T-helper 1 cell treated with Interleukin-12 subunit alpha and Interleukin-12 subunit beta and Interleukin-4 antibody, amounts not matched to agents 30 μg/mL and 1 μg/mL, for 36 hours (primary cell): ENCODE measurements around the gene NCOA7.

Source experiments
- H3K27ac Mint-ChIP-seq: one replicate; pipeline ENCODE4 v1.8.0; 2021; ENCODE audit warnings: mild to moderate bottlenecking, mixed read lengths
- H3K27me3 Mint-ChIP-seq: one replicate; pipeline ENCODE4 v1.8.0; 2021; ENCODE audit warnings: low read depth, mixed read lengths
- H3K36me3 Mint-ChIP-seq: one replicate; pipeline ENCODE4 v1.8.0; 2021; ENCODE audit warnings: low read depth, mixed read lengths
- H3K4me1 Mint-ChIP-seq: one replicate; pipeline ENCODE4 v1.8.0; 2021; ENCODE audit warnings: low read depth, mixed read lengths
- H3K4me3 Mint-ChIP-seq: one replicate; pipeline ENCODE4 v1.8.0; 2021; ENCODE audit warnings: mild to moderate bottlenecking, moderate library complexity, mixed read lengths
- H3K9me3 Mint-ChIP-seq: one replicate; pipeline ENCODE4 v1.8.0; 2021; ENCODE audit warnings: mixed read lengths

Gene NCOA7

DNA sequence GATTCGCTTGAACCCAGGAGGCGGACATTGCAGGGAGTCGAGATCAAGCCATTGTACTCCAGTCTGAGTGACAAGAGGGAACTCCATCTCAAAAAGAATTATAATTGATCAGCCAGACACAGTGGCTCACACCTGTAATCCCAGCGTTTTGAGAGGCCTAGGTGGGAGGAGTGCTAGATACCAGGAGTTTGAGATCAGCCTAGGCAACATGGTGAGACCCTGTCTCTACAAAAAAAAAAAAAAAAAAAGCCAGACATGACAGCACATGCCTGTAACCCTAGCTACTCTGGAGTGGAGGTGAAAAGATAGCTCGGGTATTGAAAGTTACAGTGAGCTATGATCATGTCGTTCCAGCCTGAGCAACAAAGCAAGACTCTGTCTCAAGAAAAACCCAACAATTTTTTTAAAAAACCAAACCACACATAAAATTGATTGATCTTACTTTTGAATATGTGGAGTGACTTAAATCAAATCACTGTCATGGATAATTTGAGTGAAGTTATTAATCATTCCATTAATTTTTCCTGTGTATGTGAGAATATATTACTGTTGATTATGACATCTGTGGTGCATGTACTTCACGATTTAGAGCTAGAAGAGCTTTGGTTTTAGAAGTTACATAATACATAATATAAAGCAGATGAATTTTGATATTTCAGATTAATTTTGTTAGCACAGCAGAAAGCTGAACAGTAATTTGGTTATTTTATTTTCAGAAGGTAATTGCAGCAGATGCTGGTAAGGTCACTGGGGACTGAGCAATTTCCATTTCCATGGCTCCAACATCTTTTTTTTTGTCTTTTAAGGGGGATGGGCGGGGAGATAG is 34.4 kb downstream of the NCOA7 start:
- Mint-ChIP-seq H3K9me3 (no peaks in the 10 kb centered on the region), H3K4me1 (peaks cover 27% of the 10 kb centered on the region), H3K27ac (no peak overlapping the region), H3K4me3 (no peak overlapping the region), H3K27me3 (no peaks in the 10 kb centered on the region), H3K36me3 (peaks cover 25% of the 10 kb centered on the region)

DNA sequence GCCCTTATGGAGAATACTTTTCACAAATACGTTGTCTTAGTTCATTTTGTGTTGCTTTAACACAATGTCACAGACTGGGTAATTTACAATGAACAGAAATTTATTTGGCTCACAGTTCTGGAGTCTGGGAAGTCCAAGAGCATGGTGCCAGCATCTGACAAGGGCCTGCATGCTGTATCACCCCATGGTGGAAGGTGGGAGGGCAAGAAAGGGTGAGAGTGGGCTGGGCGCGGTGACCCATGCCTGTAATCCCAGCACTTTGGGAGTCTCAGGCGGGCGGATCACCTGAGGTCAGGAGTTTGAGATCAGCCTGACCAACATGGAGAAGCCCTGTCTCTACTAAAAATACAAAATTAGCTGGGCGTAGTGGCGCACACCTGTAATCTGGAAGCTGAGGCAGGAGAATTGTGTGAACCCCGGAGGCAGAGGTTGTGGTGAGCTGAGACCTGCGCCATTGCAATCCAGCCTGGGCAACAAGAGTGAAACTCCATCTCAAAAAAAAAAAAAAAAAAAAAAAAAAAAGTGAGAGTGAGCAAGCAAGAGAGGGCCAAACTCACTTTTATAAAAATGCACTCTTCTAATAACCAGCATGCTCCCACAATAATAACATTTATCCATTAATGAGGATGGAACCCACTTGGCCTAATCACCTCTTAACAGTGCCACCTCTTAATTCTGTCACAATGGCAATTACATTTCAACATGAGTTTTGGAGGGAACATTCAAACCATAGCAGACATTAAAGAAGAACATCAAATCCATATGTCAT is 36.1 kb downstream of the NCOA7 start:
- Mint-ChIP-seq H3K27ac (no peak overlapping the region), H3K36me3 (peaks cover 22% of the 10 kb centered on the region), H3K4me3 (no peak overlapping the region), H3K4me1 (peaks cover 41% of the 10 kb centered on the region), H3K27me3 (no peaks in the 10 kb centered on the region), H3K9me3 (no peaks in the 10 kb centered on the region)

DNA sequence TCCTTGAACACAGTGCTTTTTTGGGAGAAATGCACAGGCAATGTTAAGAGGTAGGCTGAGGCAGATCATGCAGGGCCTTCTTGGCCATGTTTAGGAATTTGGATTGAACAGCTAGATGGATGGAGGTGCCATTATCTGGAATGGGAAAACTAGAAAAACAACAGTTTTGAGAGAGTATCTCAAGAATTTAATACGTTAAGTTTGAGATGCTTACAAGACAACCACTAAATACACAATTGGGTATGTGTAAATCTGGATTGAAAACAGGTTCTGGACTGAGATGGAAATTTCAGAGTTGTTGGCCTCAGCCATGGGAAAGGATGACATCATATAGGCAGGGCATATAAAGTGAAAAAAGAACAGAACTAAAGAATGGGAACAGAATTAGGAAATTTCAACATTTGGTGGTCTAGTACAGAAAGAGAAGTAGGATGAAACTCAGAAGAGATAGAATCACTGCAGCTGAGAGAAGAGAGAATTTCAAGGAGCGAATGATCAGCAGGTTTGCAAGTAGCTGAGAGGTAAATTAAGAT is 37.1 kb downstream of the NCOA7 start:
- H3K27ac Mint-ChIP-seq: peak overlapping the region; percentile 2
- peaks cover 22% of the 10 kb centered on the region for H3K36me3 Mint-ChIP-seq
- no peaks in the 10 kb centered on the region for H3K27me3 Mint-ChIP-seq
- peaks cover 49% of the 10 kb centered on the region for H3K4me1 Mint-ChIP-seq
- H3K4me3 Mint-ChIP-seq: peak overlapping the region; percentile 14
- no peaks in the 10 kb centered on the region for H3K9me3 Mint-ChIP-seq

DNA sequence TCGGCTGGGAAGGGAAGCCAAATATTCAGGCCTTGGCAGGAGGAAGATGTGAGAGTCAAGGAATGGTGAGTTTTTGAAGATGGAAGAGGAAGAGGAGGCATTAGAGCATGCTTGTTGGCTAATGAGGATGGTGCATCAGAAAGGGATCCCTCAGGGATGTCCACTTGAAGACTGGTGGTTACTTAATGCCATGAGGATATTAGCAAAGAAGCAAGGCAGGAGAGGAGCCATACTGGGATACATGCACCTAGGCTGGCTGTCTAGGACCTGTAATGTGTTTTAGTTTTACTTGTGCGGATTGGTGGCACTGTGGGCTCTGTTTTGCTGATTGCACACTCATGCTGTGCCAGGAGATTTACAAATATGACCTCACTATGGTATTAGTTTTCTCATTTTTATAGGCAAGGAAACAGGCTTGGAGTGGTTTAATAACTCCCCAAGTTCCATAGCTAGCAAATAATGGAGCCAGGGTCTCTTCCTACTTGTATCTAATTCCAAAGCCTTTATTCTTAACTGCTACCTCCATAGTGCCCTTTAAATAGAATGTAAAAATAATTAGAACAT is 37.8 kb downstream of the NCOA7 start:
- peaks cover 23% of the 10 kb centered on the region for H3K36me3 Mint-ChIP-seq
- H3K4me3 Mint-ChIP-seq: no peak overlapping the region
- peaks cover 52% of the 10 kb centered on the region for H3K4me1 Mint-ChIP-seq
- no peak overlapping the region for H3K27ac Mint-ChIP-seq
- no peaks in the 10 kb centered on the region for H3K27me3 Mint-ChIP-seq
- H3K9me3 Mint-ChIP-seq: no peaks in the 10 kb centered on the region

DNA sequence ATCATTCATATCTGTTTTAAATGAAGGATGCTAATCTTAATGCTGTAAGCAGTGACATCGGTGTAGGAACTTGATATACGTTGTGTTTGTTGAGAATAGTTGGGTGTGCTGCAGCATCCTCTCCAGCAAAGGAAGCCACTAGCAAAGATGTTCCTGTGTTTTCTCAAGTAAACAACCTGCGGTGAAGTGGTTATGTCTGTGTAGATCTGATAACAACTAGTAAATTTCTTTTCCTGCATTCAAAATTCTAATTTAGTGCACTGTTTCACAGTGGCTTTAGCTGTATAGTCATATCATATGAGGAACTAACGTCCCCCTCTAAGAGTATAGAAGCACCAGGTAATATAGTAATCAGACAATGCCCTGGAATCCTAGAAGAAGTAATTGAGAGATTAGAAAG is 38.7 kb downstream of the NCOA7 start:
- peaks cover 24% of the 10 kb centered on the region for H3K36me3 Mint-ChIP-seq
- no peaks in the 10 kb centered on the region for H3K9me3 Mint-ChIP-seq
- no peak overlapping the region for H3K4me3 Mint-ChIP-seq
- H3K4me1 Mint-ChIP-seq: peaks cover 56% of the 10 kb centered on the region
- peak overlapping the region; percentile 60 for H3K27ac Mint-ChIP-seq
- H3K27me3 Mint-ChIP-seq: no peaks in the 10 kb centered on the region

DNA sequence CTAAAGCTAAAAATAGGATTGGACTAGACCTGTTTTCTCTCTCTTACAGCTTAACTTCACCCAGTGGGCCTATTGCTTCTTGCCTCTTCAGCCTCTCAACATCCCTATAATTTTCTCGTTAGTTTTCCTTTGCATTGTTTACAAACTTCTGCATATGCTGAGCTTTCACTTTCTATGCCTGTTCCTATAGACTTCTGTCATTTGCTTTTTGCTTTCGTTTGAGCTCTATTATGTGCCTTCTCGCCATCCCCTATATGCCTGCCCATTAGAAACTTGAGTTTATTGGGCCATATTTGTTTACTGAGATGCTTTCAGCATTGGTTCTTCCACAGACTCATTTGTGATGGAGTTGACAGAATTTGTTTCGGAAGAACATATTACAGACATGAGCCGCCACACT is 40.9 kb downstream of the NCOA7 start:
- Mint-ChIP-seq H3K9me3 (no peaks in the 10 kb centered on the region), H3K27me3 (no peaks in the 10 kb centered on the region), H3K27ac (peak overlapping the region; percentile 80), H3K4me1 (peaks cover 59% of the 10 kb centered on the region), H3K36me3 (peaks cover 14% of the 10 kb centered on the region), H3K4me3 (peak overlapping the region; percentile 70)

DNA sequence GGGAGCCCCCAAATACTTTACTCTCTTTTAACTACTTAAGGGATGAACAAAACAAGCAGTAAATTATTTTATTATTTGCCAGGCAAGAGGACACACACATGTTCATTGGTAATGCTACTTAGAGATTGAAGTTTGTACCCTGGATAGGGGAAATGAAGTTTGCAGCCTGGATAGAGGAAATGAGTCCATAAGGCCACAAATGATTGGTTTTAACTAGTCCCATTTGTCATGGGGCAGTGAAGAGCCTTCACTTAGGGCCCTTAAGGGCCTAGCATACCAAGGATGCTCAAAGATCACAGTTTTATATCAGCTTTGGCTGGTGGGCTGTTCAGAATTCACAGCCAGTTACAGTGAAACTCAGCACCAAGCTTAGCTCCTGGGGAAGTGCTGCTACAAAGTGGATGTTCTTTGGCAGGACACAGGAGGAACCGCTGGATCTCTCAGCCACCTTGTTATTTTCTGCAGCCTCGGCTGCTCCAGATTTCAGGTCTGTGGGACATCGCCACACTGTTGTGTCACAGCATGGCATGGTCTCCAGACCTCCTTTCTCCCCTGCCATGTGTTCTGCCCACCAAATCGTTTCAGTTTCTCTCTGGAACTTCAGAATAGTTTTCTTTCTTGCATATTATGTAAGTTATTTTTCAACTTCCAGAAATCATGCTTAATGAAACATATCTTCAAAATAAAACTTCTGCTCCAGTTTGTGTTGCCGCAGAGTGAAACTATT is 41.8 kb downstream of the NCOA7 start:
- H3K36me3 Mint-ChIP-seq: peaks cover 10% of the 10 kb centered on the region
- no peaks in the 10 kb centered on the region for H3K27me3 Mint-ChIP-seq
- no peaks in the 10 kb centered on the region for H3K9me3 Mint-ChIP-seq
- no peak overlapping the region for H3K4me3 Mint-ChIP-seq
- peaks cover 54% of the 10 kb centered on the region for H3K4me1 Mint-ChIP-seq
- H3K27ac Mint-ChIP-seq: peak overlapping the region; percentile 80

- no peak overlapping the region for H3K4me3 Mint-ChIP-seq
- peaks cover 44% of the 10 kb centered on the region for H3K4me1 Mint-ChIP-seq
- H3K27ac Mint-ChIP-seq: no peak overlapping the region
- H3K9me3 Mint-ChIP-seq: no peaks in the 10 kb centered on the region
- peaks cover 5% of the 10 kb centered on the region for H3K36me3 Mint-ChIP-seq
- no peaks in the 10 kb centered on the region for H3K27me3 Mint-ChIP-seq
Measured at GRCh38 chr6:125834348-125834747, 43.6 kb downstream of the NCOA7 start.

DNA sequence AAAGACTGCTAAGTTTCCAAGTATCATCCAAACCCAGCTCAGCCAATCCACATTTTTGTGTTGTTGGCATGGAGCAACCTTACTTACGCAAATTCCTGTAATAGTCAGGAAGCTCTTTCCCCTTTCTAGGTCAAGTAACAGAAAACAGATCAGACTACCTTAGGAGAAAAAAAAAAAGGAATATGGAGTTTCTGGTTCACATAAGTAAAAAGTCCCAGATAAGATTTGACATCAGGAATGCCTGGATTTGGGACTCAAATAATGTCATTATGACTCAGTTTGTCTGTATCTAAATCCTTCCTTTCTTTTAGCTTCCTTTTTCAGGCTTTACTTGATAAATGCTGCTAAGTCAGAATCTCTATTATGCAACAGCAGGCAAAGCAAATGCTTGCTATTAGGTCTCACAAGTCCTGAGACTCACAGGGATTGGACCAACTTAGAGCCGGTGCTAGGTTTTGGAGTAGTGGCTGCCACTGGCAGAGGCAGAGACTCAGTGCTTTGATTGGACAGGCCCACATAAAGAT is 44.5 kb downstream of the NCOA7 start:
- Mint-ChIP-seq H3K9me3 (no peaks in the 10 kb centered on the region), H3K4me1 (peaks cover 35% of the 10 kb centered on the region), H3K27ac (no peak overlapping the region), H3K4me3 (no peak overlapping the region), H3K36me3 (peaks cover 5% of the 10 kb centered on the region), H3K27me3 (no peaks in the 10 kb centered on the region)

GRCh38 chr6:125836466-125836865 is 45.7 kb downstream of the NCOA7 start:
- Mint-ChIP-seq H3K27ac (no peak overlapping the region), H3K36me3 (peaks cover 4% of the 10 kb centered on the region), H3K9me3 (no peaks in the 10 kb centered on the region), H3K4me3 (no peak overlapping the region), H3K4me1 (peaks cover 25% of the 10 kb centered on the region), H3K27me3 (no peaks in the 10 kb centered on the region)

DNA sequence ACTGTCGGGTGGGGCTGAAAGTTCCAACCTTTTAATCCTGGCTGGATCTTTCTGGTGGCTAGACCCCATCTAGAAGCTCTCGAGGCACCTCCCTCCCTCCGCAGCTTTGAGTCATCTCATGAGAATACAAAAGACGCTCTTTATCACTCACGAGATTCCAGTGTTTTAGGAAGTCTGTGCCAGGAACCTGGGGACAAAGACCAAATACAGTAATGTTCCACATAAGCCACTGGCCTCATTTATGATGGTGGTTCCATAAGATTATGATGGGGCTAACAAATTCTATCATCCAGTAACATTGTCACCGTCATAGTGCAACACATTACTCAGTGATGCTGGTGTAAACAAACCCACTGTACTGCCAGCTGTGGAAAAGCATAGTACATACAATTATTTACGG is 48.7 kb downstream of the NCOA7 start:
- Mint-ChIP-seq H3K27ac (no peak overlapping the region), H3K36me3 (no peaks in the 10 kb centered on the region), H3K9me3 (no peaks in the 10 kb centered on the region)

GRCh38 chr6:125839879-125840278 is 49.1 kb downstream of the NCOA7 start:
- H3K27me3 Mint-ChIP-seq: no peaks in the 10 kb centered on the region
- H3K27ac Mint-ChIP-seq: no peak overlapping the region
- no peaks in the 10 kb centered on the region for H3K36me3 Mint-ChIP-seq
- no peak overlapping the region for H3K4me3 Mint-ChIP-seq
- no peaks in the 10 kb centered on the region for H3K9me3 Mint-ChIP-seq
- H3K4me1 Mint-ChIP-seq: peaks cover 4% of the 10 kb centered on the region

More for the DNA sequence above, 48.7 kb downstream of the NCOA7 start:
- no peaks in the 10 kb centered on the region for H3K27me3 Mint-ChIP-seq
- peaks cover 8% of the 10 kb centered on the region for H3K4me1 Mint-ChIP-seq
- no peak overlapping the region for H3K4me3 Mint-ChIP-seq

- no peak overlapping the region for H3K4me3 Mint-ChIP-seq
- H3K9me3 Mint-ChIP-seq: no peaks in the 10 kb centered on the region
- no peak overlapping the region for H3K27ac Mint-ChIP-seq
- H3K4me1 Mint-ChIP-seq: peaks cover 2% of the 10 kb centered on the region
- no peaks in the 10 kb centered on the region for H3K27me3 Mint-ChIP-seq
- no peaks in the 10 kb centered on the region for H3K36me3 Mint-ChIP-seq
Measured at GRCh38 chr6:125841356-125842090, 50.8 kb downstream of the NCOA7 start.
